ENCODE data around the gene CAND2.
"Not testable (repeated sequence)": the region's sequence is repeated elsewhere in the genome, so short reads cannot be mapped to it uniquely, and the experiment has no call there.

The CAND2 gene

DNA sequence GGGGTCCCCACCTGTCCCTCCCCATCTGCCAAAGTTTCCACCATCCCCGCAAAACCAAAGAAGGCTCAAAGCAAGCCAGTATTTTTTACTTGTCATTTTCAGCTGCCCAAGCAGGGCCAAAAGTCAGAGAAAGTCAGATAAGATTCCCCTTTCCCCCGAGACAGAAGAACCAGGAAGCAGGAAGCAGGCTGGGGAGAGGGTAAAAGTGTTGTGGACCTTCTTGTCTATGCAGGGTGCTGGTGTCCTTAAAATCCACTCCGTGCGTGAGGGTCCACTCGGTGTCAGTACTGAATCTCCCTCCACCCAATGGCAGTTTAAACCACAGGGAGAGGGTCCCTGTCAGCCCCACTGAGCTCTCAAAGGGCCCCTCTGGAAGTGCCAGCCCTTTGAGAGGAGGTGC is 65.1 kb downstream of the CAND2 start:
- no peak for DNase-seq (ENCODE audit: low read depth in 2 of 2)

DNA sequence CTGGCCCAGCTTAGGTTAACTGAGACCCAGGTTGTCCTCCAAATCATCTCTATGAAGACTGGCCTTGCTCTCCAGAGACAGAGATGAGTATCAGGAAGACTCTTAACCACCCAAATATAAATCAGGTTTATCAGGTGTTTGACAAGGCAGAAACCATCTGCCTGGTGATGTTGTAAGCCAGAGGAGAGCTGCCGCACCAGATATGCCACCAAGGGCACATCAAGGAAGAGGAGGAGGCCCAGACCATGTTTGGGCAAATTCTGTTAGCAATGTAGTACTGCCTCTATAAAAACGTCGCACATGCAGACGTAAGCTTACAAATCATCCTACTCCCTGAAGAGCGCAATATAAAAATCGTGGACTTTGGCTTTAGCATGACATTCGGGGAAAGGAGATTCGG is 65.9 kb downstream of the CAND2 start:
- no peak for DNase-seq (ENCODE audit: low read depth in 2 of 2)

- DNase-seq (ENCODE audit: low read depth in 2 of 2): no peak
Measured at GRCh38 chr3:12865271-12865670, 68.8 kb downstream of the CAND2 start.

DNA sequence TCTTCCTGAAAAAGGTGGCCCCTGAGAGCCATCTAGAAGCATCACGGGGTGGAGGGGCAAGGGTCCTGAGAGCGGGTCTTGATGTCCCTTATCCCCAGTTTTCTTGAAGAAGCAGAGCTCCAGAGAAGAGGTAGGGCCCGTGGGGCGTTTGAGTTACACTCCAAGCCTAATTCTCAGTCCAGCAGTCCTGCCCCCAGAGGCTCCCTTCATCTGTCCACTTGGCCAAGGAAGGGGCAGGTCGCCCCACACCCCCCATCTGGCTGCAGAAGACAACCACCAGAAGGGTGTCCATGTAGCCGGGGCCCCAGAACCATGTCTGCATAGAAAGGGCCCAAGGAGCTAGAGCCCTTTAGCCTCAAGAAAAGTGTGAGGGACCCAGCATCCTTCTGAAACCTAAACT is 70.4 kb downstream of the CAND2 start:
- DNase-seq (ENCODE audit: low read depth in 2 of 2): no peak

- peak in 1 of 2 donors; percentile 28 for DNase-seq (ENCODE audit: low read depth in 2 of 2)
Measured at GRCh38 chr3:12868039-12869034, 71.9 kb downstream of the CAND2 start.

- DNase-seq (ENCODE audit: low read depth in 2 of 2): peak in 1 of 2 donors; percentile 4
Measured at GRCh38 chr3:12869035-12869621, 72.6 kb downstream of the CAND2 start.

DNA sequence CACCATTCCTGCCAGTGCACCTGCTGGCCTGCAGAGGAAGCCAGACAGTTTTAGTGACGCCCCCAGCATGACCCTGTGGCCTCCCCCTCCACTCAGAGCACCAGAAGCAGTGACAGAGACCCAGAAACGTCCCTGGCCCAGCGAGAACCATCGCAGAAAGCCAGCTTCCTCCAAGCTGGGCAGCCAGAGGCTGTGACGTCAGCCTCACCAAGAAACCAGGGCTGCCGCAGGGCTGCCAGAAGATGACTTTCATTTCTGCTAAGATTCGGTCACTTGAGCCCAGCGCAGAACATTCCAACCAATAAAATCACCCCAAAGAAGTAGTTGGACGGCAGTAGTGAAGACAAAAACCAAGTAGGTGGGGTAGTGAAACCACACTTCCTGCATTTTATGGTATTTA is 74.5 kb downstream of the CAND2 start:
- DNase-seq (ENCODE audit: low read depth in 2 of 2): no peak

GRCh38 chr3:12871404-12871983 is 75.0 kb downstream of the CAND2 start:
- DNase-seq (ENCODE audit: low read depth in 2 of 2): no peak

- no peak for DNase-seq (ENCODE audit: low read depth in 2 of 2)
Measured at GRCh38 chr3:12875857-12876836, 79.7 kb downstream of the CAND2 start.

DNA sequence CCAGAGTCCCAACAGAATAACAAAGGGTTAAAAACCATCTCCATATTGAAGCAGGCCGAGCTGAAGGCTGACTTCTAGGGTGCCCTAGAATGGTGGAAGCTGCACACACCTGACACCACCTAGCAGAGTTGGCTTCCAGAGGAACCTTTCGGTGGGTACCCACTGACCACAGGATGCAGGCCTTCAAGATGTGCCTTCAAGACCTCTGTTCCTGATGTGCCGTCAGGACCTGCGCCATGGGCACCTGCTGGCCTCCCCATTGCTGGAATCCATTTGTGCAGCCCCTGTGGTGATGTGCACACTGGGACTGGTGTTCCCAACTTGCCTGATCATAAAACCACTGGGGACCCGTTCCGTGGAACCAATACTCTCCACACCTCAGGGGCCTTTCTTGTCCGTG is 80.6 kb downstream of the CAND2 start:
- DNase-seq (ENCODE audit: low read depth in 2 of 2): no peak

- no peak for DNase-seq (ENCODE audit: low read depth in 2 of 2)
Measured at GRCh38 chr3:12878141-12878574, 81.7 kb downstream of the CAND2 start.

DNA sequence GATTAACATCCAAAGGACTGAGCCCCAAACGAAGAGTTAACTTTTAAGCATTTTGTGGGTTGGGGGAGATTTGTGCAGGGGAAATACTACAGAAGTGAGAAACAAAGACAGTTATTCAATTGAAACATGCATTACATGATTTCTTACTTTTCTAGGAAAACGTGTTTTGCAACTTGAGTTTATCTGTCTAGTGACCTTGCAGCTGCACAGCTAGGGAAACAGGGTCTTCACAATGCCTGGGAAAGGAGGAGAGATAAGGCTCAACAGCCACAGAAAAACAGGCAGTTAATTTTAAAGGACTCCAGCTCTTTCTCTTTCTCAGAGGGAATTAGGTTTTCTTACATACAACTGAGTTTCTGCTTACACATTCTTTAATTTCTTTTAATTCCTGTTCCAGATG is 82.3 kb downstream of the CAND2 start:
- DNase-seq (ENCODE audit: low read depth in 2 of 2): not testable (repeated sequence)

DNA sequence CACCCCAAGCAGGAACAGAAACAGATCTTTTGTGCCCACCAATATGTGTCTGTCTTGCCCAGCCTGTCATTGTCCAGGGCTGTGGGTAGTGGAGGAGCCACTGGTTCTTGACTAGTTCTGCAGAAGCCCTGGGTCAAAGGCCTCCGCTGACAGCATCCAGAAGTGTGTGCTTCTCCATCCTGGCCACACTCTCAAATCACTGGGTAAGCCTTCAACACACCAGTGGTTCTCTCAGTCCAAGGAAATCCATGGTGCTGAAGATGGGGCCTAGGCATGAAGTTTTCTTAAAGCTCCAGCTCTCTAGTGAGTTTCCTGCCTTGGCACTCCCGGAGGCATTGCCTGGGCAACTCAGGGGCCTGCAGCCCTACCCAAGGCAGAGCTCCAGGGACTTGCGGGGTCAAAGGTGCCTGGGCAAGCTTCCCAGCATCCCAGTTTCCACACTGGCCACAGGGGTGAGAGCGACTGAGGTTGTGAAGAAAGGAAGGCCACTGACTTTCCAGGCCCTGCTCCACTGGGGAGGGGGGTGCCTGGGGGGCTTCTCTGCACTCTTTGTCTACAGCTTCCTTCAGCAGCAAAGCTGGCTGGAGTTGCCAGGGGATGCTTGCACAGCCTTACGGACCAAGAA is 82.8 kb downstream of the CAND2 start:
- no peak for DNase-seq (ENCODE audit: low read depth in 2 of 2)

DNA sequence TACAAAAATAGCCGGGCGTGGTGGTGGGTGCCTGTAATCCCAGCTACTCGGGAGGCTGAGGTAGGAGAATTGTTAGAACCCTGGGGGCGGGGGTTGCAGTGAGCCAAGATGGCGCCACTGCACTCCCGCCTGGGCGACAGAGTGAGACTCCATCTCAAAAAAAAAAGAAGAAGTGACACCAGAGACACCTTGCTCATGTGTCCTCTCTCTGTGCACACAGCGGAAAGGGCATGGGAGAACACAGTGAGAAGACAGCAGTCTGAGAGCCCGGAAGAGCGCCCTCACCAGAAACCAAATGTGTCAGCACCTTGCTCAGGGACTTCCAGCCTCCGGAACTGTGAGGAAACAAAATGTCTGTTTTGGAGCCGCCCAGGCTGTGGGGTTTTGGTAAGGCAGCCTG is 85.4 kb downstream of the CAND2 start:
- not testable (repeated sequence) for DNase-seq (ENCODE audit: low read depth in 2 of 2)

- no peak for DNase-seq (ENCODE audit: low read depth in 2 of 2)
Measured at GRCh38 chr3:12882336-12883310, 86.1 kb downstream of the CAND2 start.

- DNase-seq (ENCODE audit: low read depth in 2 of 2): no peak
Measured at GRCh38 chr3:12884186-12884680, 87.8 kb downstream of the CAND2 start.
